ENCODE data around the gene NCOA7.

DNA sequence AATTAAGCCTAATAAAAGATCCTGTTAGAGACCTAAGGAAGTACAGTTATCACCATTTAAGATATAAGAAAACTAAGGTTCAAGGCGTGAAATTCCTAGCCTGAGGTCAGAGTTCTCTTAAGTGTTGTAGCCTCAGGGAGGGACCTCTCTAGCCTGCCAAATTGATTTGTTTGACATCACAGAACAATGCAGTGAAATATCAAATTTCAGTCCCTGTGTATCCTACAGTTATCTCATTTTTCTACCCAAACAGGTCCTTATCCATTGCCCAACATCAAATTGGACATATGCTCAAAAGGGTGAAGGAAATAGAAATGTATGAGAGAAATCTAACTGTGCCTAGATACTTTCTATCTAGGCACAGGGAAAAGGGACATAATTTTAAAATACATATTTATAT lies 63.0 kb downstream of the NCOA7 start:
- no peak for TF ChIP-seq ZNF184 (CRISPR knock-in tag; IDR thresholded peaks at IDR 0.05)
- no peak for TF ChIP-seq ZNF384 (IDR thresholded peaks at IDR 0.05; ENCODE audit: low read depth, low read length)
- TF ChIP-seq PRPF4 (IDR thresholded peaks at IDR 0.05; ENCODE audit: insufficient read depth, low read depth, low read length, poor library complexity, severe bottlenecking) = no peak
- TF ChIP-seq, protein P1, sequence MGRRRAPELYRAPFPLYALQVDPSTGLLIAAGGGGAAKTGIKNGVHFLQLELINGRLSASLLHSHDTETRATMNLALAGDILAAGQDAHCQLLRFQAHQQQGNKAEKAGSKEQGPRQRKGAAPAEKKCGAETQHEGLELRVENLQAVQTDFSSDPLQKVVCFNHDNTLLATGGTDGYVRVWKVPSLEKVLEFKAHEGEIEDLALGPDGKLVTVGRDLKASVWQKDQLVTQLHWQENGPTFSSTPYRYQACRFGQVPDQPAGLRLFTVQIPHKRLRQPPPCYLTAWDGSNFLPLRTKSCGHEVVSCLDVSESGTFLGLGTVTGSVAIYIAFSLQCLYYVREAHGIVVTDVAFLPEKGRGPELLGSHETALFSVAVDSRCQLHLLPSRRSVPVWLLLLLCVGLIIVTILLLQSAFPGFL (CRISPR knock-in tag; IDR thresholded peaks at IDR 0.05) = no peak
- TF ChIP-seq, protein P2, sequence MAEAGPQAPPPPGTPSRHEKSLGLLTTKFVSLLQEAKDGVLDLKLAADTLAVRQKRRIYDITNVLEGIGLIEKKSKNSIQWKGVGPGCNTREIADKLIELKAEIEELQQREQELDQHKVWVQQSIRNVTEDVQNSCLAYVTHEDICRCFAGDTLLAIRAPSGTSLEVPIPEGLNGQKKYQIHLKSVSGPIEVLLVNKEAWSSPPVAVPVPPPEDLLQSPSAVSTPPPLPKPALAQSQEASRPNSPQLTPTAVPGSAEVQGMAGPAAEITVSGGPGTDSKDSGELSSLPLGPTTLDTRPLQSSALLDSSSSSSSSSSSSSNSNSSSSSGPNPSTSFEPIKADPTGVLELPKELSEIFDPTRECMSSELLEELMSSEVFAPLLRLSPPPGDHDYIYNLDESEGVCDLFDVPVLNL (CRISPR knock-in tag; IDR thresholded peaks at IDR 0.05; ENCODE audit: low read depth) = no peak
- TF ChIP-seq XRCC3 (IDR thresholded peaks at IDR 0.05) = no peak
- TF ChIP-seq POLR2AphosphoS2 (IDR thresholded peaks at IDR 0.05; ENCODE audit: low read length) = no peak
- TF ChIP-seq, protein P3, sequence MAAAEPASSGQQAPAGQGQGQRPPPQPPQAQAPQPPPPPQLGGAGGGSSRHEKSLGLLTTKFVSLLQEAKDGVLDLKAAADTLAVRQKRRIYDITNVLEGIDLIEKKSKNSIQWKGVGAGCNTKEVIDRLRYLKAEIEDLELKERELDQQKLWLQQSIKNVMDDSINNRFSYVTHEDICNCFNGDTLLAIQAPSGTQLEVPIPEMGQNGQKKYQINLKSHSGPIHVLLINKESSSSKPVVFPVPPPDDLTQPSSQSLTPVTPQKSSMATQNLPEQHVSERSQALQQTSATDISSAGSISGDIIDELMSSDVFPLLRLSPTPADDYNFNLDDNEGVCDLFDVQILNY (CRISPR knock-in tag; IDR thresholded peaks at IDR 0.05) = no peak
